H1 (cell line): ENCODE data around the gene C2CD4D. TPM values are rescaled to one million over a fixed set of nuclear protein-coding genes. Genes with fewer than 3 reads are reported as not detected.

Source experiments
- CTCF ChIA-PET: fragments of 300-600 bp; sonication (Branson Sonifier 250); formaldehyde crosslinking; loops from one replicate; lab custom pipeline; 2021; ENCODE audit not compliant: partially characterized antibody; lab: Charles Lee
- POLR2A ChIA-PET: fragments of 300-600 bp; sonication (Branson Sonifier 250); formaldehyde crosslinking; loops from one replicate; lab custom pipeline; 2021; ENCODE audit warnings: inconsistent platforms; ENCODE audit not compliant: partially characterized antibody; lab: Charles Lee
- DNase-seq, 2 experiments: peaks; one replicate each; pipeline versions ENCODE4 v3.0.0 to v3.0.0-alpha.2; 2010 to 2022; ENCODE audit warnings: low spot score in 2 of 2, low read depth in 1 of 2, mixed read lengths in 1 of 2
- FAIRE-seq: peaks from 2 replicates; lab custom pipeline; 2011; peaks lifted over from hg19 to GRCh38; lab: Jason Lieb, UNC
- H2AFZ ChIP-seq: 2 replicates; pipeline ENCODE4 v1.8.1; 2012; ENCODE audit warnings: low read length, inconsistent platforms
- H2AK5ac ChIP-seq: 2 replicates; pipeline ENCODE4 v1.6.1; 2013; ENCODE audit warnings: low read depth, low read length
- H2BK120ac ChIP-seq: replicated peaks from 2 replicates; pipeline ENCODE3; 2013; ENCODE audit warnings: low read depth, low read length, inconsistent platforms
- H2BK12ac ChIP-seq: 2 replicates; pipeline ENCODE4 v1.6.1; 2013; ENCODE audit warnings: low read depth, low read length
- H2BK15ac ChIP-seq: 2 replicates; pipeline ENCODE4 v1.6.1; 2013; ENCODE audit warnings: low read length
- H2BK20ac ChIP-seq: 2 replicates; pipeline ENCODE4 v1.6.1; 2013; ENCODE audit warnings: low read length
- H2BK5ac ChIP-seq: 2 replicates; pipeline ENCODE4 v1.6.1; 2013; ENCODE audit warnings: low read depth, low read length
- H3K14ac ChIP-seq: 2 replicates; pipeline ENCODE4 v1.6.1; 2013; ENCODE audit warnings: inconsistent platforms; ENCODE audit not compliant: insufficient read length
- H3K18ac ChIP-seq: 2 replicates; pipeline ENCODE4 v1.6.1; 2013; ENCODE audit warnings: low read length; ENCODE audit errors: extremely low read depth
- H3K23ac ChIP-seq: 2 replicates; pipeline ENCODE4 v1.6.1; 2013; ENCODE audit warnings: inconsistent platforms; ENCODE audit not compliant: insufficient read length
- H3K23me2 ChIP-seq: 2 replicates; pipeline ENCODE4 v1.6.1; 2013; ENCODE audit warnings: low read depth, low read length
- H3K27ac ChIP-seq: 2 replicates; pipeline ENCODE4 v1.6.1; 2011; ENCODE audit warnings: low read depth, low read length, inconsistent platforms
- H3K27me3 ChIP-seq, 4 experiments: replicated peaks in 1 of 4; 1 replicate in 1 of 4; 2 replicates in 3 of 4; pipeline versions ENCODE4 v1.6.1 to v1.8.1; 2011 to 2013; ENCODE audit warnings: low read length in 3 of 4, mild to moderate bottlenecking in 3 of 4, inconsistent platforms in 2 of 4, mixed read lengths in 2 of 4, moderate library complexity in 1 of 4; ENCODE audit not compliant: control insufficient read depth in 3 of 4, insufficient read depth in 3 of 4; ENCODE audit errors: extremely low read depth in 1 of 4
- H3K36me3 ChIP-seq, 4 experiments: 2 replicates each; pipeline versions ENCODE4 v1.6.1 to v1.8.1; 2011 to 2013; ENCODE audit warnings: mild to moderate bottlenecking in 4 of 4, low read length in 3 of 4, moderate library complexity in 2 of 4, control low read depth in 1 of 4, inconsistent platforms in 1 of 4; ENCODE audit not compliant: insufficient read depth in 4 of 4, control insufficient read depth in 2 of 4
- H3K4ac ChIP-seq: replicated peaks from 2 replicates; pipeline ENCODE3; 2013; ENCODE audit warnings: low read length, low read depth, mixed read lengths, inconsistent platforms; ENCODE audit not compliant: insufficient read length
- H3K4me1 ChIP-seq, 4 experiments: replicated peaks in 1 of 4; 1 replicate in 1 of 4; 2 replicates in 3 of 4; pipeline versions ENCODE4 v1.6.1 to v1.8.1; 2011 to 2013; ENCODE audit warnings: low read length in 3 of 4, inconsistent platforms in 2 of 4, mixed read lengths in 1 of 4; ENCODE audit not compliant: insufficient read depth in 4 of 4, control insufficient read depth in 3 of 4
- H3K4me2 ChIP-seq, 2 experiments: 2 replicates each; pipeline versions ENCODE4 v1.6.1 to v1.8.1; 2011 to 2013; ENCODE audit warnings: low read depth in 2 of 2, low read length in 2 of 2, control low read depth in 1 of 2, inconsistent platforms in 1 of 2, mild to moderate bottlenecking in 1 of 2; ENCODE audit not compliant: insufficient read depth in 1 of 2
- H3K4me3 ChIP-seq, 4 experiments: fragments of 200-600, 300-600 bp in 1 of 4; sonication (generic), shearing (Covaris generic), sonication (Bioruptor Twin) in 1 of 4; 2 replicates each; pipeline versions ENCODE4 v1.5.1 to v1.8.1; 2011 to 2016; ENCODE audit warnings: low read length in 4 of 4, low read depth in 3 of 4, control low read depth in 2 of 4, inconsistent platforms in 2 of 4, mild to moderate bottlenecking in 2 of 4, mixed read lengths in 1 of 4, moderate library complexity in 1 of 4; ENCODE audit not compliant: insufficient read depth in 2 of 4; ENCODE audit errors: extremely low read depth in 1 of 4
- H3K56ac ChIP-seq: replicated peaks from 2 replicates; pipeline ENCODE3; 2013; ENCODE audit warnings: low read depth, mild to moderate bottlenecking, mixed read lengths, low read length, inconsistent platforms; ENCODE audit not compliant: insufficient read length
- H3K79me1 ChIP-seq: 2 replicates; pipeline ENCODE4 v1.6.1; 2013; ENCODE audit warnings: low read depth, low read length, control low read depth
- H3K79me2 ChIP-seq, 2 experiments: 2 replicates each; pipeline versions ENCODE4 v1.6.1 to v1.8.1; 2012 to 2013; ENCODE audit warnings: low read length in 2 of 2, mild to moderate bottlenecking in 2 of 2, inconsistent platforms in 1 of 2; ENCODE audit not compliant: insufficient read depth in 2 of 2, control insufficient read depth in 1 of 2
- H3K9ac ChIP-seq, 4 experiments: replicated peaks in 1 of 4; 1 replicate in 1 of 4; 2 replicates in 3 of 4; pipeline versions ENCODE4 v1.6.1 to v1.8.1; 2011 to 2013; ENCODE audit warnings: low read depth in 3 of 4, low read length in 3 of 4, control low read depth in 2 of 4, mild to moderate bottlenecking in 2 of 4, moderate library complexity in 2 of 4, inconsistent platforms in 1 of 4; ENCODE audit errors: extremely low read depth in 1 of 4
- H3K9me3 ChIP-seq, 2 experiments: 2 replicates each; pipeline versions ENCODE4 v1.6.1 to v1.8.1; 2012 to 2013; ENCODE audit warnings: mild to moderate bottlenecking in 2 of 2, moderate library complexity in 2 of 2, control low read depth in 1 of 2, inconsistent platforms in 1 of 2, low read depth in 1 of 2, low read length in 1 of 2, mixed read lengths in 1 of 2; ENCODE audit not compliant: insufficient read depth in 2 of 2
- H4K20me1 ChIP-seq, 2 experiments: replicated peaks in 1 of 2; 2 replicates each; pipeline versions ENCODE3 to v1.8.1; 2011 to 2013; ENCODE audit warnings: inconsistent platforms in 2 of 2, low read length in 2 of 2, mild to moderate bottlenecking in 1 of 2; ENCODE audit not compliant: insufficient read depth in 2 of 2, control insufficient read depth in 1 of 2
- H4K5ac ChIP-seq: 2 replicates; pipeline ENCODE4 v1.6.1; 2013; ENCODE audit warnings: low read length, low read depth, mixed read lengths, inconsistent platforms; ENCODE audit not compliant: insufficient read length
- H4K8ac ChIP-seq: 2 replicates; pipeline ENCODE4 v1.8.0; 2013; ENCODE audit warnings: mild to moderate bottlenecking, moderate library complexity, low read length, inconsistent platforms; ENCODE audit not compliant: insufficient read depth; ENCODE audit errors: extremely low read depth
- H4K91ac ChIP-seq: replicated peaks from 2 replicates; pipeline ENCODE3; 2013; ENCODE audit warnings: low read length, mixed read lengths, inconsistent platforms; ENCODE audit not compliant: insufficient read length
- BRCA1 ChIP-seq: IDR thresholded peaks from 2 replicates; pipeline ENCODE4 v1.6.1; 2012; ENCODE audit warnings: low read depth, low read length, improper control_type of control experiment
- CHD1 ChIP-seq: IDR thresholded peaks from 2 replicates; pipeline ENCODE4 v1.6.1; 2012; ENCODE audit warnings: low read depth, low read length, improper control_type of control experiment
- HDAC6 ChIP-seq: IDR thresholded peaks from one replicate; pipeline ENCODE4 v1.7.1; 2012; ENCODE audit warnings: low read depth, mild to moderate bottlenecking, inconsistent platforms, low read length, moderate library complexity
- JUN ChIP-seq: IDR thresholded peaks from 2 replicates; pipeline ENCODE4 v1.6.1; 2011; ENCODE audit warnings: low read depth, mild to moderate bottlenecking, improper control_type of control experiment, low read length
- NANOG ChIP-seq: IDR thresholded peaks from 2 replicates; pipeline ENCODE4 v1.6.1; 2011; ENCODE audit warnings: low read length, low read depth, mild to moderate bottlenecking, inconsistent platforms; ENCODE audit not compliant: insufficient read depth, poor library complexity, severe bottlenecking
- POLR2A ChIP-seq, 2 experiments: IDR thresholded peaks; 1 replicate in 1 of 2; 2 replicates in 1 of 2; pipeline ENCODE4 v1.6.1; 2011; ENCODE audit warnings: low read depth in 2 of 2, low read length in 2 of 2, mild to moderate bottlenecking in 2 of 2; ENCODE audit errors: control extremely low read depth in 1 of 2
- SAP30 ChIP-seq: fragments of 300-600 bp; sonication (generic); IDR thresholded peaks from 2 replicates; pipeline ENCODE4 v1.7.1; 2012; ENCODE audit warnings: low read length, moderate library complexity, mild to moderate bottlenecking, inconsistent platforms; ENCODE audit not compliant: insufficient read depth, insufficient replicate concordance
- SIN3A ChIP-seq, 2 experiments: IDR thresholded peaks in 1 of 2; conservative IDR thresholded peaks in 1 of 2; 2 replicates each; pipeline ENCODE4 v1.6.1; 2011 to 2012; ENCODE audit warnings: low read length in 2 of 2, improper control_type of control experiment in 1 of 2, low read depth in 1 of 2, mild to moderate bottlenecking in 1 of 2
- SP1 ChIP-seq: IDR thresholded peaks from 2 replicates; pipeline ENCODE4 v1.6.1; 2011; ENCODE audit warnings: low read depth, low read length
- SP2 ChIP-seq: IDR thresholded peaks from 2 replicates; pipeline ENCODE4 v1.6.1; 2012; ENCODE audit warnings: mild to moderate bottlenecking, low read length, inconsistent platforms
- YY1 ChIP-seq: IDR thresholded peaks from 2 replicates; pipeline ENCODE4 v1.6.1; 2011; ENCODE audit warnings: low read depth, mild to moderate bottlenecking, low read length
- WGBS, 2 experiments: shearing (Covaris generic) in 1 of 2; methylation state at CpG; one replicate each; pipeline versions ENCODE4 v1.1.6 to v1.1.7; 2013 to 2015; ENCODE audit warnings: low lambda C conversion rate in 2 of 2, mixed read lengths in 2 of 2, inconsistent platforms in 1 of 2, low coverage in 1 of 2, missing lambda C conversion rate in 1 of 2; ENCODE audit not compliant: insufficient replicate concordance in 2 of 2, insufficient coverage in 1 of 2, insufficient read length in 1 of 2; ENCODE audit errors: extremely low coverage in 1 of 2, missing lambda C conversion rate in 1 of 2; 5-methylcytosine and 5-hydroxymethylcytosine counted together
- polyA plus RNA-seq, 7 experiments: library from polyadenylated mRNA; depleted of rRNA in 3 of 7; stranded (reverse) in 5 of 7; unstranded in 2 of 7; fragments of >200 nt in 5 of 7; fragments of 200-250 nt in 2 of 7; gene quantifications; 1 replicate in 5 of 7; 2 replicates in 1 of 7; 4 replicates in 1 of 7; pipeline versions ENCODE4 v1.2.1 to v1.2.3, GENCODE V29; 2011 to 2013; ENCODE audit warnings: missing spikeins in 2 of 7, mixed read lengths in 2 of 7
- total RNA-seq: library from RNA; stranded (reverse); fragmentation: NEBNext Ultra II Directional; extraction: Animal tissue kit (Norgen Biotek cat#: 25700); gene quantifications from 2 replicates; pipeline ENCODE4 v1.2.1, GENCODE V29; 2021
- TF ChIP-seq, protein P1 (sequence below), 3 experiments: IDR thresholded peaks; 1 replicate in 2 of 3; 2 replicates in 1 of 3; pipeline versions ENCODE4 v1.5.1 to v1.6.1; 2011; ENCODE audit warnings: low read length in 3 of 3, mild to moderate bottlenecking in 3 of 3, inconsistent platforms in 2 of 3, low read depth in 1 of 3, moderate library complexity in 1 of 3; ENCODE audit not compliant: insufficient read depth in 1 of 3; ENCODE audit errors: control extremely low read depth in 1 of 3

Gene C2CD4D
- total and polyA plus RNA-seq, 2 of the 8 experiments (the other 6 are each of a cell fraction or from before 2014, with no cell fraction given) = 0.41 to 0.71 TPM

DNA sequence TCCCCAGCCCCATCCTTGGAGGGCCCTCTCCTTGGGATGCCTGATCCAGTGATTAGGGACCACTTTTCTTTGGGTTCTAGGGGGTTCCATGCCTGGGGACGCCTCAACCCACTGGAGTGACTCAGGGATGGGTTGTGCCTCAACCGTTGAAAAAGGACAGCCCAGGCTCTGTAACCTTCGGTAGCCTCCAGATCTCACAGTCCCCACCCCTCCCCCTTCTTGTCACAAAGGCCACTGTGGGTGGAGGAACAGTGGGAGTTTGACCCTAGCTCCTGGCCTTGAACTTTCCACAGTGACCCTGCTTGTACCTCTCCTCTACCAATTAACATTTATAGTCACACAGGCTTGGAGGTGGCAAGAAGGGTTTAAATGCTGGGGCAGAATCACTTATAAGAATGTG lies 5.4 kb downstream of the C2CD4D start:
- Histone ChIP-seq H3K4me2 (no peak overlapping the region), H3K23me2 (peaks cover 18% of the 10 kb centered on the region; the same call in 1 of the 2 replicates), H3K9ac (no peak overlapping the region), H3K36me3 (no peaks in the 10 kb centered on the region), H4K5ac (no peak overlapping the region), H4K8ac (no peak overlapping the region), H2AFZ (no peak overlapping the region), H3K79me2 (no peaks in the 10 kb centered on the region), H3K27ac (no peak overlapping the region), H2BK5ac (no peak overlapping the region), H3K23ac (no peak overlapping the region), H2AK5ac (no peak overlapping the region), H3K4me3 (no peak overlapping the region), H2BK12ac (no peak overlapping the region), H2BK15ac (peak overlapping the region; percentile 88; the same call in 1 of the 2 replicates), H3K18ac (no peak overlapping the region), H4K91ac (no peak overlapping the region), H3K4ac (no peak overlapping the region), H3K56ac (no peak overlapping the region), H3K79me1 (no peaks in the 10 kb centered on the region), H3K14ac (no peak overlapping the region), H2BK20ac (no peak overlapping the region), H4K20me1 (no peaks in the 10 kb centered on the region), H3K4me1 (peaks cover 9 to 28% (median 19%) of the 10 kb centered on the region in 4 experiments), H2BK120ac (no peak overlapping the region), H3K9me3 (no peaks in the 10 kb centered on the region), H3K27me3 (peaks cover 10 to 24% (median 21%) of the 10 kb centered on the region in 4 experiments)
- POLR2A ChIA-PET = interaction anchor here (1.5 kb wide), 1 partner anchor 294 kb away, joined by 4 read pairs; the partner anchor contains the start of gene TUFT1
- FAIRE-seq (no peak), DNase-seq (no peak)
- CTCF ChIA-PET = interaction anchor here (0.7 to 3.7 kb wide), 12 partner anchors 8 to 299 kb away, joined by 3 to 26 read pairs (median 4); no protein-coding TSS in a partner anchor
- WGBS, 2 experiments = 90% methylated on average over 3 of the region's 3 CpGs; no CpG with 5 or more reads in 1 of the 2 experiments
- TF ChIP-seq SP1 (no peak), POLR2A (IDR thresholded peaks at IDR 0.05; ENCODE audit: control extremely low read depth in 1 of 2, low read depth in 2 of 2, low read length in 2 of 2) (no peak), HDAC6 (no peak), CHD1 (no peak), SAP30 (no peak), YY1 (no peak), SIN3A (conservative IDR thresholded peaks at IDR 0.05 in 1 of 2, IDR thresholded peaks at IDR 0.05 in 1 of 2; ENCODE audit: low read depth in 1 of 2, low read length in 2 of 2) (no peak), BRCA1 (no peak), NANOG (no peak), SP2 (no peak), JUN (no peak)
- TF ChIP-seq, protein P1, sequence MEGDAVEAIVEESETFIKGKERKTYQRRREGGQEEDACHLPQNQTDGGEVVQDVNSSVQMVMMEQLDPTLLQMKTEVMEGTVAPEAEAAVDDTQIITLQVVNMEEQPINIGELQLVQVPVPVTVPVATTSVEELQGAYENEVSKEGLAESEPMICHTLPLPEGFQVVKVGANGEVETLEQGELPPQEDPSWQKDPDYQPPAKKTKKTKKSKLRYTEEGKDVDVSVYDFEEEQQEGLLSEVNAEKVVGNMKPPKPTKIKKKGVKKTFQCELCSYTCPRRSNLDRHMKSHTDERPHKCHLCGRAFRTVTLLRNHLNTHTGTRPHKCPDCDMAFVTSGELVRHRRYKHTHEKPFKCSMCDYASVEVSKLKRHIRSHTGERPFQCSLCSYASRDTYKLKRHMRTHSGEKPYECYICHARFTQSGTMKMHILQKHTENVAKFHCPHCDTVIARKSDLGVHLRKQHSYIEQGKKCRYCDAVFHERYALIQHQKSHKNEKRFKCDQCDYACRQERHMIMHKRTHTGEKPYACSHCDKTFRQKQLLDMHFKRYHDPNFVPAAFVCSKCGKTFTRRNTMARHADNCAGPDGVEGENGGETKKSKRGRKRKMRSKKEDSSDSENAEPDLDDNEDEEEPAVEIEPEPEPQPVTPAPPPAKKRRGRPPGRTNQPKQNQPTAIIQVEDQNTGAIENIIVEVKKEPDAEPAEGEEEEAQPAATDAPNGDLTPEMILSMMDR (IDR thresholded peaks at IDR 0.05; ENCODE audit: control extremely low read depth in 1 of 3, insufficient read depth in 1 of 3, low read depth in 1 of 3, low read length in 3 of 3) = no peak
